GM18526 (cell line): Measurements from ENCODE around the gene NTSR1.

ENCODE experiments used
- POLR2A ChIP-seq: IDR thresholded peaks from 3 replicates; pipeline ENCODE4 v1.6.1; 2011; ENCODE audit not compliant: insufficient read length; ENCODE audit errors: extremely low read depth

The NTSR1 gene

DNA sequence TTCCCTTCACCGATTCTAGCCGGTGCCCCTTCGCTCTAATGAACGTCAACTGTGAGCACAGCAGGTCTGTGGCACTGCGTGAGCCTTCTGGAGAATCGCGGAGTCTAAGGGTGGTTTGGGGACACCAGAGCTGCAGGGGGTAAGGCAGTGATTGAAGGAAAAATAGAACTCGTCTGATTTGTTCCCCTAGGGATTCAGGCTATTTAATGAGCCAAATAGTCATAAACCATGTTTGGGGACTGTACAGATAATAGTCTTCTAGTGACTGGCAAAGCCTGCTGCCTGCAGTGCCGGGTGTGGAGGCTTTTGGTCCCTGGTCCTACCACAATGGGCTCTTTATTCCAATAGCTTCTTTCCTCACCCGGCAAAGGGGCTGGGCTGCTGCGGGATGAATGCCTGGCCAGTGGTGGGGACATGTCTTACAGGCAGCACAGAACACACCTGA, 11.1 kb upstream of the NTSR1 start:
- TF ChIP-seq POLR2A = no peak

DNA sequence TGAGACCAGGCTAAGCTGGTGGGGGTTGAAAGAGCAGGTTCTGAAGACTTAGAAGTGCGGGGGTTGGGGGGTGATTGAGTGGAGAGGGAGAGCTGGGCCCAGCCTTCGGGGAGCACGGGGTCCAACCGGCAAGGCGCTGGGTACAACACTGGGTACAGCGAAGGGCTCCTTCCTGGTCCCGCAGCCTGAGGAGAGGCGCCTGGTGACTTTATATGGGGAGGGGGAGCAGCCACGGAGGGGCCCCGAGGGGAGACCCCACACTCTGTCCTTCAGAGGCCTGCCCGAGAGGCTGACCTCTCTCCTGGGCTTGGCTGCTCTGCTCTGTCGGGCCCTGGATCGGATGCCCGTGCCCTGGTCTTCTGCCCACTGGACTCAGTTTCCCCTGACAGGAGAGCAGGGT, 10.4 kb upstream of the NTSR1 start:
- TF ChIP-seq POLR2A = no peak

DNA sequence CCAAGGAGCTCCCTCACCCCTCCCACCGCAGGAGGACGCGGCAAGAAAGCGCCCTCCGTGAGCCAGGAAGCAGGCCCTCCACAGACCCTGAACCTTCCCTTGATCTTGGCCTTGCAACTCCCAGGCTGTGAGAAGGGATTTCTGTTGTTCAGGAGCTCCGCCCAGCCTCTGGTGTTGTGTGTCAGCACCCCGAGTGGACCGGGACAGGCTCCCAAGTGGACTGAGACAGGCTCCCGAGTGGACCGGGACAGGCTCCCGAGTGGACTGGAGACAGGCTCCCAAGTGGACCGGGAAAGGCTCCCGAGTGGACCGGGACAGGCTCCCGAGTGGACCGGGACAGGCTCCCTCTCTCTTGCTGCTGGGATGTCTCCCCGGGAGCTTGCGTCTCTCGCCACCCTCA, 9.3 kb upstream of the NTSR1 start:
- no peak for TF ChIP-seq POLR2A

DNA sequence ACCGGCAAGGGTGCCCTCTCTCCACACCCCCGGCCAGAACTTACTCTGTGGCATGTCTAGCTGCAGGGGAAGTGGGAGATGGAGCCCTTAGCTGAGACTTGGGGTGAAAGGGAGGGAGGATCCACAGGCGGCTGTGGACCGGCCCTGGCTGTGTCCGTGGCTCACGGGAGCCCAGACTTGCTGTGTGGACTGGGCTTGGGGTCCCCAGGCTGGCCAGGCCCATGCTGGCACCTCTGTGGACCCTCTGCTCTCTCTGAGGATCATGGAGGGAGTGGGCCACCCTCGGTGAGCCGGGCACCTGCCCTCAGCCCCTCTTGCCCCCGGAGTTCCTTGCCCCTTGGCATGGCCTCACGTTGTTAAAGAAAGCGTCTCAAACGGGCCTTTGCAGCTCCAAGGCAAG, 8.9 kb upstream of the NTSR1 start:
- no peak for TF ChIP-seq POLR2A

DNA sequence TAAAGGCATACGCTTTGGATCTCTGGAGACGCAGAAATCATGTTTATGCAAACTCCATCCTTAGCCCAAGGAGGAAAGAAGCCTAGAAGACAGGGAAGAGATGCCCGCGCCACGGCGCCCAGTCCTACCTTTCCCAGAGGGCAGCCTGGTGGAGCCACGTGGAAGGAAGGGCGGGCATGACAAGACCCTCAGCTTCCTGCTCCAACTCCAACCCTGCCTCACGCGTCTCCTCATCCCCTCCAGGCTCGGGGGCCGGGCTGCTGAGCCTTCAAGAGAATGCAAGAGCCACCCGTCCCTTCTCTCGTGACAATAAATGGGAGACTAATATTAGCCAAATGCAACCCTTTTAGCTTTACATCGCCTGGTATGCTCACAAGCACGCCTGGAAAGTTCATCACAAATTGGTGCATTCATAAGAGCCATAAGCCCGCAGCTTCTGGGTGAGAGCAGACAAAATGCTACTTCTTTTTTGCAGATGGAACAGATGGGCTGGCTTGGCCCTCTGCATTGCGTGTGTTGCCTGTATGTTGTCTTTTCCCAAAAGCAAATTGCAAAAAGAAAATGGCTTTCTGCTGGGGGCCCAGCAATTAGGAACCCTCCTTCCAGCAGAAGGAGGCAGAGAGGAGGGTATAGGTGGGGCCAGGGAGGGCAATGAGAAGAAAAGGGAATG, 8.2 kb upstream of the NTSR1 start:
- TF ChIP-seq POLR2A = no peak

DNA sequence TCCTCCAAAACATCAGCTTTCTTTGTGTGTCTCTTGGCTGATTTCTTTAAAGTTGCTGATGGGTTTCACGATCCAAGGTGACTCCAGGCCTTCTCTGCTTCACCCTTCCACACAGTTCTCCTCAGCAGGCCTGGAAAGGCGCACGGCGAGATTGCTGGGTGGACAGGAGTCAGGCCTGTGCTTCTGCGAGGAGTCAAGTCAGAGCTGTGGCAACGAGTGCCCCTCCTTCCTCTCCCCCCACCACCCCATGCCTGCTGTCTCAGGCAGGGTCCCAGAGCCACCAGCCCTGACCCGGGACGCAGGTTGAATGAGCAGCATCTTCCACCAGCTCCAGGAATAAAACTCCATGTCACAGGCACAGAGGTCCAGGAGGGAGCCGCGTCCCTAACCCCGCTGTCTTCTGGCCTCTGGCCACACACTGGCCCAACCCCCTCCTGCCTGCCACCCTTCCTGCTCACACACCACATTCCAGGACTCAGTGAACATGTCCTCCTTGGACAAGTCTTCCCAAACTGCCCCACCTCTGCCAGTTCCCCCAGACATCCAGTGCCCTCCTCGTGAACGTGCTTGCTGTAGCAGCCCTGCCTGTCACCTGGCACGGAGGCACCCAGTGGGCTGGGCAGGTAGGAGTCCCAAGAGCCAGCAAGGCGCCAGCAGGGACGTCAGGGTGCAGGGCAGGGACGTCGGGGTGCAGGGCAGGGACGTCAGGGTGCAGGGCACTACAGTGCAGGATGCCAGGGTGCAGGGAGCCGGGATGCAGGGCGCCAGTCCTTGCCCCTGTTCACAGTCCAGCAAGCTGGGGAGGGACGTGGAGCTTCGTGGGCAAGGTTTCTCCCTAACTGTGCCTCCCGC, 7.2 kb upstream of the NTSR1 start:
- TF ChIP-seq POLR2A = no peak

DNA sequence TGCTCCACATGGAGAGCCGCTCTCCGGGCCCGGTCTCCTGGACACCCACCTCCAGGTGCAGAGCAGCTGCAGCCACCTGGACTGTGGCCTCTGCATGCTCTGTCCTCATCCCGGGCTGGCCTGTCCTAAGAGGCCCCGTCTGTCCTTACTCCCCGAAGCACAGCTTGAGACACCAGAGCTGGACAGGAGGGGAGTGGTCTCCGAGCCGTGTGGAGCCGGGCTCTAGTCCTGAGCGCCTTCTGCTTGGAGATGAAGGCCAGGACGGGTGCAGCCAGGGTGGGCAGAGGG, 6.7 kb upstream of the NTSR1 start:
- no peak for TF ChIP-seq POLR2A

DNA sequence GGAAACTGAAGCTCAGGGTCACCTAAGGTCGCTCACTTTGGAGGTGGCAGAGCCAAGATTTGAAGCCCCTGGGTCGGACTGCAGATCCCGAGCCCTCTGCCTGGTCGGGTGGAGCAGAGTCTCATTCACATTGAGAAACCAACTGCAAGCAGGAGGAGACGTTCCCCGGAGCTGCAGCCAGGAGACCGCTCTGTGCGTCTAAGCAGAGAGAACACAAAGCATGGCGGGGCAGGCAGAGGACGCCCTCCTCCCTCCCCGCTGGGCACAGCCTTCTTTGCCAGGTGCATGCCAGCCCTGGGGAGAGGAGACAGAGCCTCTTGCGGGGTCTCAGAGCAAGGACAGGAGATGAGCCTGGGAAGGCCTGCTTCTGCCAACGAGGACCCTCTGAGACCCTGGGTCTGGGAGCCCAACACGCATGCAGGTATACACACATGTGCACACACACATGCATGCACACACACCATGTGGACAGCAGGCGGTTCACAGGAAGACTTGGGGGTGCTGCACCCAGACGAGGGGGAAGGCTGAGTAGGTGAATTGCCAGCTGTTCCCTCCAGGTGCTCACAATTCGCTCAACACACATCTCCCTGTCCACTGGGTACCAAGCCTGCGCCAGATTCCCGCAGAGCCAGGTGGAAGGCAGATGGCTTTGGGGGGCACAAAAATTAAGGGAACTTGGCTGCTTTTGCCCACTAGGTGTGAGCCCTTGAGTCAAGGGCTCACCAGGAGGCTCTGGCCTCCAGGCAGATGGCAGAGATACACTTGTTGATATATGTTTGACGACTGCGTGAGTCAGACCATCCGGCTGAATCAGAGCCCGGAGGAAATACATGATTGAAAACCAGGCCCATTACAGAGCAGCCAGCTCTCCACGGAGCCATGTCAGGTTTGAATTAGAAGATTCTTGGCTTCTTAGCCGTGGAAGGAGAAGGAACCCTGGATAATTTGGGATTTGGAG, 5.5 kb upstream of the NTSR1 start:
- TF ChIP-seq POLR2A = no peak

DNA sequence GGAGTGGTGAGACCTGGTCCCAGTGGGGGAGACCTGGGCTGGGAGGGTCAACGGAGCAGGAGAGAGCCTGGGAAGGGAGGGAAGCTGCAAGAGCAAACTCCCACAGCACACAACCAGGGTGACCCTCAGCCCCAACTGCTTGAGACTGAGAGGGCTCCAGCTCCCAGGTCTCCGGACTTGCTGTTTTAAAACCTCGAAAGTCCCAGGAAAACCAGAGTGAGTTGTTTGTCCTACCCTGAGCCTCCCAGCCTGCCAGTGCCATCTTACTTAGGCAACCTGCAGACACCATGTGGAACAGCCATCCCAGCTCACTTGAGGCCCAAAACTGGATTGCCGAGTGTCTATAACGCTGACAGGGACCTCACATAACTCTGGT, 4.8 kb upstream of the NTSR1 start:
- no peak for TF ChIP-seq POLR2A

DNA sequence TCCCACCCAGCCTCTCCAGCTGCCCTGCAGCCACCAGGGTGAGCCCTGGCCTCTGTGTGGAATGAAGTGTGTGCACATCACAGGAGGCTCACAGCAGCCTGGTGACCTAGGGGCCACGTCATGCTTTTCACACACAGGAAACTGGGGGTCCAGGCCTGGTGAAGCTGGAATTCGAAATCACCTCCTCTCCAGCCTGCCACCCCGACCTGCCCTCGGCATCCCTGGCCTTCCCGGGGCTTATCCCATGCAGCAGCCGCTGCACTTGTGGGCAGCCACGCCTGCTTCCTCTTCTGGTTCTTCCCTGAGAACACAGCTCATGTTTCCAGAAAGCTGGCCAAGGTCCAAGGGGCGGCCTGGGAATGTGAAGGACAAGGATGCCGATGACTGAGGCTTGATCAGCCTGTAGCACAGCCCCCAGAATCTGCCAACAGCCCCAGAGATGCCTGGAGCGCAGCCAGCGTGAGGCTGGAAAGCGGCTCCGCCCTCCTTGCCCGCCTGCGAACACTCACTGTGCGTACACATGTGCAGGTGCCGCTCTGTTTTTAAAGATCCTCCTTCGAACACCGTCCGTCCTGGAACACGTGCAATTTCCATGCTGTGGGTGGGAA, 4.2 kb upstream of the NTSR1 start:
- no peak for TF ChIP-seq POLR2A

DNA sequence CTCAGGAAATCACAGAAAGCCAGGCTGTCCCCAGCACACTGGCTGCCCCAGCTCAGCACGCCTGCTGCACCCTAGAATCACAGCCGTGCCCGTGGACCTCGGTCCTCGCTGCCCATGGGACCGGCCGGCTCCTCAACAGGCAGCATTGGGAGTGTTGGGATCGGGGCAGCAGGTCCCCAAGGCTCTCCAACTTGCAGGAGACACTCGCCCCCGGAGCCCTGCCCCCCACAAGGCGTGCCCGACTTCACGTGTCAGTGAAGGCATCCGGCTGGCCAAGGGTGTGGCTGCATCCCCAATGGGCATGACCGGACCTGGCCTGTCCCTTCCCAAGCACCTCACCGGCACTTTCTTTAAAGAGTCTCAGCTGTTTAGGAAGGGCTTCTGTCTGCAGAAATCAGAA, 3.0 kb upstream of the NTSR1 start:
- no peak for TF ChIP-seq POLR2A

DNA sequence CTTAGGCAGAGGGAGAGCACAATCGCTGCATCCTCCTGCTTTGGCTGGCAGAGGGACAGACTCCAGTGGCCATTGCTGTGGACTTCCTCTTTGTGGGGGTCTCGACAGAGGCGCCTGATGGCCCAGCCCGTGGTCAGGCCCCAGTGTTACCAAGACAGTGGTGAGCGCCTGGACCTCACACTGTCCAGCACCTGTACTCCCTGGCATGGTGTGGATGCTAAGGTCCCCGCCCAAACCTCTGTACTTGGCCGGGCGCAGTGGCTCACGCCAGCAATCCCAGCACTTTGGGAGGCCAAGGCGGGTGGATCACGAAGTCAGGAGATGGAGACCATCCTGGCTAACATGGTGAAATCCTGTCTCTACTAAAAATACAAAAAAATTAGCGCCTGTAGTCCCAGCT, 2.3 kb upstream of the NTSR1 start:
- no peak for TF ChIP-seq POLR2A

DNA sequence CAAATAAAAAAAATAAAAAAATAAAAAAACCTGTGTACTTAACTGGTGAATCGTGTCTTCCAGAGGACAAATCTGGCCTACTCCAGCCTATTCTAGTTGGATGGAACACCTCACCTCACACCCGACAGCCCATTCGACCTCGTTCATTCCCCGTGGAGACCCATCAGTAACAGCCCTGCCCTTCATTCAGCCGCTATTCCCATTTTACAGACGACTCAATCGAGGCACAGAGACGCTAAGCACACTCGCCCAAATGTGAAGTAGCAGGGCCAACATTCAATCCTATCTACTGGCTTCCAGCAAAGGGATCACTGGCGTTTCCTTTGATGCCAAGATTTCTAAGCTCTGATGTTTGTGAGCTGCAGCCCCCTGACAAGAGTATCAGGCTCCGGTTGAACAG, 1.8 kb upstream of the NTSR1 start:
- TF ChIP-seq POLR2A = no peak

DNA sequence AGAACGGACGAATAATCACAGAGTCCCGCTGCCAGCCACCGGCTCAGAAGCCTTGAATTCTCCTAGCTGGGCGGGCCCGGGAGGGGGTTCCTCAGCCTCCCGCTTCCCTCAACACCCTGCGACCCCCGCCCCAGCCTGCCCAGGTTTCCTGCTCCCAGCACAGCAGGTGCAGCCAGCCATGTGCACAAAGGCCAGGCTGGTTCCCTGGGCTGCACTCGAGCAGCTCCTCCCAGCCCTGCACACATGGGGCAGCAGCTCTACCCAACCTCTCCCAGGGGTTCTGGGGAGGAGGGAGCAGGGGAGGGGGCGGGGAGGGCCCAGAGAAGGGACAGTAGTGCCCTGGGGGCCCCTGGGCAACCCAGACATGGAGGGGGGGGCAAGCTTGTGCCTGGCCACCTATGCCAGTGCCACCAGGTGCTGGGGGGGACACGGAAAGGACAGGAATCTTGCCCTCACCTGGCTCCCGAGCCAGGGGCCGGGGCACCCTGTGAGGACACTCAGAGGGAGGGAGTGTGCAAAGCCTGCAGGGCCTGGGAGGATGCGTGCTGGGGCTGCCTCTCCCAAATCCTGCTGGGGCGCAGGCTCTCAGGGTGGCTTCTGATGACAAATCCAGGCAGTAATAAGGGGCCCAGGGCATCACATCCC, 1.2 kb upstream of the NTSR1 start:
- no peak for TF ChIP-seq POLR2A
